Measurements from ENCODE around the gene ZNF592. TPM values are rescaled to one million over a fixed set of nuclear protein-coding genes. Genes with fewer than 3 reads are reported as not detected.

Gene ZNF592
- total RNA-seq, 6 donors from 2014 or later = 22.5 to 35.2 (median 26.7) TPM

GRCh38 chr15:84830036-84830435, 81.6 kb downstream of the ZNF592 start:
- ATAC-seq (ENCODE audit: low FRiP score in 2 of 2) (no peak), DNase-seq (no peak)
- no peaks in the 10 kb centered on the region for H3K27me3 ChIP-seq
- 71 to 78% methylated on average over 2 of the region's 2 CpGs for WGBS, 2 donors
- no peak for TF ChIP-seq CTCF (IDR thresholded peaks at IDR 0.05)
- no peak for TF ChIP-seq EP300 (IDR thresholded peaks at IDR 0.05)
- TF ChIP-seq POLR2AphosphoS5 (IDR thresholded peaks at IDR 0.05) = no peak
- TF ChIP-seq POLR2A (IDR thresholded peaks at IDR 0.05) = no peak
- no peak overlapping the region for H3K27ac ChIP-seq
- H3K4me1 ChIP-seq = peaks cover 0 to 14% (median 8%) of the 10 kb centered on the region in 4 donors
- no peaks in the 10 kb centered on the region for H3K36me3 ChIP-seq
- H3K9me3 ChIP-seq = no peaks in the 10 kb centered on the region
- H3K4me3 ChIP-seq = no peak overlapping the region

- no peaks in the 10 kb centered on the region for H3K9me3 ChIP-seq
- no peak overlapping the region for H3K27ac ChIP-seq
- H3K36me3 ChIP-seq = no peaks in the 10 kb centered on the region
- ATAC-seq (ENCODE audit: low FRiP score in 2 of 2) (no peak), DNase-seq (no peak)
- H3K4me1 ChIP-seq = peaks cover 0 to 14% (median 8%) of the 10 kb centered on the region in 4 donors
- no peaks in the 10 kb centered on the region for H3K27me3 ChIP-seq
- TF ChIP-seq POLR2AphosphoS5 (IDR thresholded peaks at IDR 0.05) (no peak), EP300 (IDR thresholded peaks at IDR 0.05) (no peak), POLR2A (IDR thresholded peaks at IDR 0.05) (no peak), CTCF (IDR thresholded peaks at IDR 0.05) (no peak)
- no peak overlapping the region for H3K4me3 ChIP-seq
- 84 to 90% methylated on average over 5 of the region's 5 CpGs for WGBS, 2 donors
These were observed 82.6 kb downstream of the ZNF592 start for GRCh38 chr15:84831028-84831427.

- 56 to 63% methylated on average over 2 of the region's 2 CpGs for WGBS, 2 donors
- Histone ChIP-seq H3K9me3 (no peaks in the 10 kb centered on the region), H3K27ac (no peak overlapping the region), H3K36me3 (no peaks in the 10 kb centered on the region), H3K4me3 (no peak overlapping the region), H3K27me3 (no peaks in the 10 kb centered on the region), H3K4me1 (peaks cover 0 to 14% (median 8%) of the 10 kb centered on the region in 4 donors)
- ATAC-seq (ENCODE audit: low FRiP score in 2 of 2) = no peak
- no peak for TF ChIP-seq EP300 (IDR thresholded peaks at IDR 0.05)
- no peak for TF ChIP-seq POLR2AphosphoS5 (IDR thresholded peaks at IDR 0.05)
- no peak for TF ChIP-seq CTCF (IDR thresholded peaks at IDR 0.05)
- TF ChIP-seq POLR2A (IDR thresholded peaks at IDR 0.05) = no peak
- DNase-seq = no peak
These were observed 83.2 kb downstream of the ZNF592 start for GRCh38 chr15:84831613-84832012.

GRCh38 chr15:84832448-84833040, 84.2 kb downstream of the ZNF592 start:
- no peaks in the 10 kb centered on the region for H3K36me3 ChIP-seq
- ATAC-seq (ENCODE audit: low FRiP score in 2 of 2) (no peak), DNase-seq (no peak)
- no peaks in the 10 kb centered on the region for H3K27me3 ChIP-seq
- no peak overlapping the region for H3K4me3 ChIP-seq
- H3K27ac ChIP-seq = no peak overlapping the region
- H3K4me1 ChIP-seq = peaks cover 0 to 14% (median 8%) of the 10 kb centered on the region in 4 donors
- no peak for TF ChIP-seq POLR2AphosphoS5 (IDR thresholded peaks at IDR 0.05)
- TF ChIP-seq CTCF (IDR thresholded peaks at IDR 0.05) = no peak
- TF ChIP-seq EP300 (IDR thresholded peaks at IDR 0.05) = peak in 1 of 4 donors; percentile 11
- no peak for TF ChIP-seq POLR2A (IDR thresholded peaks at IDR 0.05)
- H3K9me3 ChIP-seq = no peaks in the 10 kb centered on the region
- WGBS, 2 donors = 44 to 86% methylated on average over 2 of the region's 2 CpGs

Measured in upper lobe of left lung (tissue), 6 donors.